Ovary (tissue), 9 donors: ENCODE data around the gene UEVLD. TPM values are rescaled to one million over a fixed set of nuclear protein-coding genes. Genes with fewer than 3 reads are reported as not detected.

ENCODE experiments used
- DNase-seq, 5 donors: peaks; one replicate each; pipeline ENCODE4 v3.0.0-alpha.2; 2019 to 2020
- H3K27ac ChIP-seq, 2 donors: fragments of 200-600 bp; one replicate each; pipeline versions ENCODE4 v1.5.1 to v1.8.0; 2019 to 2022
- H3K27me3 ChIP-seq: fragments of 200-600 bp; one replicate; pipeline ENCODE4 v1.8.0; 2022
- H3K36me3 ChIP-seq: fragments of 200-600 bp; sonication (generic); one replicate; pipeline ENCODE4 v1.5.1; 2019
- H3K4me1 ChIP-seq: one replicate; pipeline ENCODE4 v1.8.1; 2013; ENCODE audit warnings: mild to moderate bottlenecking, moderate library complexity; ENCODE audit not compliant: insufficient read depth
- H3K4me3 ChIP-seq: fragments of 200-600 bp; sonication (generic); one replicate; pipeline ENCODE4 v1.5.1; 2017
- H3K9me3 ChIP-seq, 2 donors: fragments of 200-600 bp in 1 of 2; sonication (generic) in 1 of 2; one replicate each; pipeline versions ENCODE4 v1.5.1 to v1.8.1; 2013 to 2019; ENCODE audit warnings: mild to moderate bottlenecking in 1 of 2, moderate library complexity in 1 of 2
- CTCF ChIP-seq, 3 donors: fragments of 450-650 bp in 2 of 3; fragments of 200-600 bp in 1 of 3; IDR thresholded peaks; one replicate each; pipeline versions ENCODE4 v1.5.1 to v1.8.0; 2016 to 2022; ENCODE audit warnings: antibody characterized with exemption in 3 of 3, mild to moderate bottlenecking in 1 of 3
- EP300 ChIP-seq: sonication (generic); formaldehyde crosslinking; IDR thresholded peaks from one replicate; pipeline ENCODE4 v1.6.1; 2017; ENCODE audit warnings: antibody characterized with exemption
- POLR2A ChIP-seq: fragments of 450-650 bp; IDR thresholded peaks from one replicate; pipeline ENCODE4 v1.6.1; 2017; ENCODE audit warnings: antibody characterized with exemption, mild to moderate bottlenecking, moderate library complexity
- WGBS, 3 donors: extraction: QIAGEN DNeasy Blood & Tissue Kit in 1 of 3; methylation state at CpG; one replicate each; pipeline versions ENCODE4 v1.1.5 to v1.1.7; 2013 to 2017; 5-methylcytosine and 5-hydroxymethylcytosine counted together
- intact Hi-C, 4 donors: fragments of 100-400 bp; cut with DNase I; formaldehyde crosslinking; loops; one replicate each; pipeline versions ENCODE4 v1.11.0 to v1.15.1; 2022 to 2023
- polyA plus RNA-seq, 2 donors: library from polyadenylated mRNA; stranded (reverse); fragments of 200-250 nt in 1 of 2; fragments of 350-450 nt in 1 of 2; fragmentation: Illumina TruSeq in 1 of 2; extraction: RNeasy Lipid Tissue Mini Kit (QIAGEN cat#74804) in 1 of 2; gene quantifications; one replicate each; pipeline ENCODE4 v1.2.3, GENCODE V29; 2013 to 2014
- total RNA-seq, 7 donors: library from RNA; depleted of rRNA in 2 of 7; stranded (reverse); fragments of >200 nt in 2 of 7; fragmentation: NEBNext Ultra II Directional in 3 of 7; extraction: Animal tissue kit (Norgen Biotek cat#: 25700) in 3 of 7; gene quantifications; one replicate each; pipeline versions ENCODE4 v1.1.0 to v1.2.4, GENCODE V29; 2016 to 2023
- donor health status: DM: no; HTN: no; CAD: no; lungs with moderate emphysema.
- donor health status: DM: no; HTN: no; CAD: no.
- donor health status: Bipolar disorder and iron deficiency.
- donor health status: DM: yes; HTN: yes; CAD: no.
- donor health status: DM: no; HTN: no; CAD: no.
- donor health status: DM: yes; HTN: yes; CAD: no.

UEVLD gene
- total and polyA plus RNA-seq, 9 donors, result 7.0 to 22.9 (median 16.7) TPM

GRCh38 chr11:18617688-18618341, 29.3 kb upstream of the UEVLD start:
- peaks cover 1% of the 10 kb centered on the region for H3K4me1 ChIP-seq
- 21 to 45% (median 28%) methylated on average over 10 of the region's 10 CpGs for WGBS, 3 donors
- no peaks in the 10 kb centered on the region for H3K36me3 ChIP-seq
- DNase-seq, result no peak
- intact Hi-C loops, result no loop called here
- H3K9me3 ChIP-seq, result no peaks in the 10 kb centered on the region
- no peaks in the 10 kb centered on the region for H3K27me3 ChIP-seq
- H3K27ac ChIP-seq, result peak overlapping the region in 1 of 2 donors; percentile 40
- TF ChIP-seq CTCF (IDR thresholded peaks at IDR 0.05), result no peak
- no peak for TF ChIP-seq EP300
- TF ChIP-seq POLR2A, result no peak
- no peak overlapping the region for H3K4me3 ChIP-seq

- no peaks in the 10 kb centered on the region for H3K36me3 ChIP-seq
- peaks cover 1% of the 10 kb centered on the region for H3K4me1 ChIP-seq
- H3K4me3 ChIP-seq, result no peak overlapping the region
- TF ChIP-seq EP300, result no peak
- no peak for TF ChIP-seq CTCF (IDR thresholded peaks at IDR 0.05)
- no peak for TF ChIP-seq POLR2A
- H3K9me3 ChIP-seq, result no peaks in the 10 kb centered on the region
- intact Hi-C loops, result no loop called here
- DNase-seq, result no peak
- H3K27ac ChIP-seq, result no peak overlapping the region
- H3K27me3 ChIP-seq, result no peaks in the 10 kb centered on the region
- whole genome bisulfite sequencing, 3 donors, result 92 to 95% (median 93%) methylated on average over 11 of the region's 11 CpGs
Observed at GRCh38 chr11:18615628-18616392, 27.3 kb upstream of the UEVLD start.

- Histone ChIP-seq H3K4me1 (peaks cover 1% of the 10 kb centered on the region), H3K9me3 (no peaks in the 10 kb centered on the region), H3K36me3 (no peaks in the 10 kb centered on the region), H3K4me3 (no peak overlapping the region), H3K27me3 (no peaks in the 10 kb centered on the region), H3K27ac (no peak overlapping the region)
- DNase-seq, result no peak
- WGBS, 3 donors, result 94 to 97% (median 95%) methylated on average over 10 of the region's 10 CpGs
- intact Hi-C loops, result no loop called here
- no peak for TF ChIP-seq POLR2A
- TF ChIP-seq CTCF (IDR thresholded peaks at IDR 0.05), result no peak
- TF ChIP-seq EP300, result no peak
Observed at GRCh38 chr11:18614667-18615066, 26.1 kb upstream of the UEVLD start.

- TF ChIP-seq EP300 (no peak), POLR2A (no peak), CTCF (IDR thresholded peaks at IDR 0.05) (no peak)
- Histone ChIP-seq H3K4me3 (no peak overlapping the region), H3K4me1 (no peaks in the 10 kb centered on the region), H3K27ac (no peak overlapping the region), H3K9me3 (no peaks in the 10 kb centered on the region), H3K27me3 (no peaks in the 10 kb centered on the region), H3K36me3 (no peaks in the 10 kb centered on the region)
- DNase-seq, result no peak
- intact Hi-C loops, result no loop called here
- 84 to 97% (median 92%) methylated on average over 4 of the region's 4 CpGs for WGBS, 3 donors
Observed at GRCh38 chr11:18612394-18612793, 23.9 kb upstream of the UEVLD start.
